DND-41 (cell line): ENCODE data around the gene CCDC154.

ENCODE experiments used
- EZH2 ChIP-seq: IDR thresholded peaks from 3 replicates; pipeline ENCODE4 v1.6.1; 2012; ENCODE audit warnings: borderline replicate concordance, low read depth, mild to moderate bottlenecking, moderate library complexity, low read length, inconsistent platforms; ENCODE audit not compliant: severe bottlenecking
- TF ChIP-seq, protein P1 (sequence below): IDR thresholded peaks from 2 replicates; pipeline ENCODE4 v1.5.1; 2012; ENCODE audit warnings: borderline replicate concordance, low read length, moderate library complexity, mild to moderate bottlenecking; ENCODE audit not compliant: poor library complexity, severe bottlenecking; ENCODE audit errors: extremely low read depth

DNA sequence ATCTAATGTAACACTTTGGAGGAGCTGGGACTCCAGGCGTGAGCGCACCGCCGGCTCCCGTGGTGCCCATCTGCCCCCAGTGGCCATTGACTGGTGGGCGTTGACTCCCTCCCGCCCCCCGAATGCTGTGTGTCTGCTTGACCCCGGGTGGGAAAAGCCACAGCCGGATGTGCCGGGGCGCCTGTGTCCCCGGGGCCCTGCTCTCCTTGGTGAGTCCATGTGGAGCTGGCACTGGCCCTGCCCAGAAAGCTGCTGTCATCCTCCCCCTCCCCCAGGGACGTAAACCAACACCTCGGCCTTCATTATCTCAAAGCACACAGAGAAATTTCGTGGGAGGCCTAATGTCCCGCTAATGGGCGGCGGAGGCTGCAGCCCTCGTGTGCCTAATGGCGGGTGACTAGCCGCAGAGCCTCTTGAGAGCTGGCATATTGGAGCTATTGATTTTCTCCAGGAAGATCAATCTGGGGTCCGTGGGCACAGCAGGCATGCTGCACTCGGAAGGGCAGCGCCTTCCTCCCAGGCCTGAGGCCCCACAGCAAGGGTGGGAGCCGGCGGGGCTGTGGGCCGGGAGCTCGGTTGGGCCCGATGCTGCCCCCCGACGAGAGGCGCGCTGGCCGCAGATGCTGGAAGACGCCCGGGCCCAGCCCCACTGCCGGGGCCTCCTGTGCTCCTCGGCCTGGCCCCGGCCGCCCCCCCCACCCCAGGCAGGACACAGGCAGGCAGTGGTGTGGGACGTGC is 17.5 kb downstream of the CCDC154 start:
- TF ChIP-seq, protein P1, sequence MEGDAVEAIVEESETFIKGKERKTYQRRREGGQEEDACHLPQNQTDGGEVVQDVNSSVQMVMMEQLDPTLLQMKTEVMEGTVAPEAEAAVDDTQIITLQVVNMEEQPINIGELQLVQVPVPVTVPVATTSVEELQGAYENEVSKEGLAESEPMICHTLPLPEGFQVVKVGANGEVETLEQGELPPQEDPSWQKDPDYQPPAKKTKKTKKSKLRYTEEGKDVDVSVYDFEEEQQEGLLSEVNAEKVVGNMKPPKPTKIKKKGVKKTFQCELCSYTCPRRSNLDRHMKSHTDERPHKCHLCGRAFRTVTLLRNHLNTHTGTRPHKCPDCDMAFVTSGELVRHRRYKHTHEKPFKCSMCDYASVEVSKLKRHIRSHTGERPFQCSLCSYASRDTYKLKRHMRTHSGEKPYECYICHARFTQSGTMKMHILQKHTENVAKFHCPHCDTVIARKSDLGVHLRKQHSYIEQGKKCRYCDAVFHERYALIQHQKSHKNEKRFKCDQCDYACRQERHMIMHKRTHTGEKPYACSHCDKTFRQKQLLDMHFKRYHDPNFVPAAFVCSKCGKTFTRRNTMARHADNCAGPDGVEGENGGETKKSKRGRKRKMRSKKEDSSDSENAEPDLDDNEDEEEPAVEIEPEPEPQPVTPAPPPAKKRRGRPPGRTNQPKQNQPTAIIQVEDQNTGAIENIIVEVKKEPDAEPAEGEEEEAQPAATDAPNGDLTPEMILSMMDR = no peak
- no peak for TF ChIP-seq EZH2
